ENCODE results near the gene CCAR1.
"Not testable (repeated sequence)": the region's sequence is repeated elsewhere in the genome, so short reads cannot be mapped to it uniquely, and the experiment has no call there.

The CCAR1 gene

GRCh38 chr10:68759967-68760366 is 38.9 kb downstream of the CCAR1 start:
- Histone ChIP-seq H3K4me1 (no peaks in the 10 kb centered on the region), H3K79me2 (peaks cover 3% of the 10 kb centered on the region), H3K27ac (no peak overlapping the region), H3K36me3 (ENCODE audit: control insufficient read depth, insufficient read depth, low read length) (no peaks in the 10 kb centered on the region), H3K4me2 (ENCODE audit: low read length) (no peak overlapping the region), H3K9ac (no peak overlapping the region), H2AFZ (no peak overlapping the region), H3K4me3 (ENCODE audit: low read depth, low read length) (no peak overlapping the region), H3K9me3 (ENCODE audit: control insufficient read depth, low read length) (no peaks in the 10 kb centered on the region), H3K27me3 (ENCODE audit: control insufficient read depth, insufficient read depth, low read length) (no peaks in the 10 kb centered on the region)
- no peak for TF ChIP-seq CTCF (IDR thresholded peaks at IDR 0.05)

GRCh38 chr10:68767407-68767806 is 46.4 kb downstream of the CCAR1 start:
- not testable (repeated sequence) for H3K79me2 ChIP-seq; H3K36me3 ChIP-seq (ENCODE audit: control insufficient read depth, insufficient read depth, low read length); H3K4me3 ChIP-seq (ENCODE audit: low read depth, low read length); H3K4me1 ChIP-seq; H3K9ac ChIP-seq; H3K9me3 ChIP-seq (ENCODE audit: control insufficient read depth, low read length); H2AFZ ChIP-seq; H3K4me2 ChIP-seq (ENCODE audit: low read length); H3K27ac ChIP-seq; H3K27me3 ChIP-seq (ENCODE audit: control insufficient read depth, insufficient read depth, low read length)

GRCh38 chr10:68781613-68782574 is 60.9 kb downstream of the CCAR1 start:
- no peaks in the 10 kb centered on the region for H3K36me3 ChIP-seq (ENCODE audit: control insufficient read depth, insufficient read depth, low read length)
- H3K27me3 ChIP-seq (ENCODE audit: control insufficient read depth, insufficient read depth, low read length), result no peaks in the 10 kb centered on the region
- no peaks in the 10 kb centered on the region for H3K4me1 ChIP-seq
- H3K27ac ChIP-seq, result no peak overlapping the region
- no peaks in the 10 kb centered on the region for H3K79me2 ChIP-seq
- no peak overlapping the region for H2AFZ ChIP-seq
- no peak for TF ChIP-seq CTCF (IDR thresholded peaks at IDR 0.05)
- no peak overlapping the region for H3K9ac ChIP-seq
- H3K4me2 ChIP-seq (ENCODE audit: low read length), result no peak overlapping the region
- no peak overlapping the region for H3K4me3 ChIP-seq (ENCODE audit: low read depth, low read length)
- H3K9me3 ChIP-seq (ENCODE audit: control insufficient read depth, low read length), result no peaks in the 10 kb centered on the region

- Histone ChIP-seq H3K4me3 (ENCODE audit: low read depth, low read length) (no peak overlapping the region), H3K36me3 (ENCODE audit: control insufficient read depth, insufficient read depth, low read length) (no peaks in the 10 kb centered on the region)
Measured at GRCh38 chr10:68784476-68784875, 63.4 kb downstream of the CCAR1 start.

GRCh38 chr10:68787813-68788212 is 66.8 kb downstream of the CCAR1 start:
- no peak for TF ChIP-seq CTCF (IDR thresholded peaks at IDR 0.05)
- Histone ChIP-seq H3K4me2 (ENCODE audit: low read length) (no peak overlapping the region), H3K9ac (no peak overlapping the region), H3K36me3 (ENCODE audit: control insufficient read depth, insufficient read depth, low read length) (no peaks in the 10 kb centered on the region), H3K27me3 (ENCODE audit: control insufficient read depth, insufficient read depth, low read length) (no peaks in the 10 kb centered on the region), H3K27ac (no peak overlapping the region), H3K4me3 (ENCODE audit: low read depth, low read length) (no peak overlapping the region), H3K79me2 (no peaks in the 10 kb centered on the region), H3K9me3 (ENCODE audit: control insufficient read depth, low read length) (no peaks in the 10 kb centered on the region), H3K4me1 (no peaks in the 10 kb centered on the region), H2AFZ (no peak overlapping the region)

More at GRCh38 chr10:68784476-68784875, 63.4 kb downstream of the CCAR1 start:
- Histone ChIP-seq H3K79me2 (no peaks in the 10 kb centered on the region), H3K9ac (no peak overlapping the region), H2AFZ (no peak overlapping the region), H3K4me2 (ENCODE audit: low read length) (no peak overlapping the region), H3K4me1 (no peaks in the 10 kb centered on the region), H3K27me3 (ENCODE audit: control insufficient read depth, insufficient read depth, low read length) (no peaks in the 10 kb centered on the region), H3K27ac (no peak overlapping the region), H3K9me3 (ENCODE audit: control insufficient read depth, low read length) (no peaks in the 10 kb centered on the region)
- TF ChIP-seq CTCF (IDR thresholded peaks at IDR 0.05), result no peak
